Fibroblast of lung (primary cell): ENCODE results near the gene TMBIM6. TPM values are rescaled to one million over a fixed set of nuclear protein-coding genes. Genes with fewer than 3 reads are reported as not detected.

Experiments
- DNase-seq, 2 donors: peaks; one replicate each; pipeline versions ENCODE4 v3.0.0 to v3.0.0-alpha.2; 2010; ENCODE audit warnings: low read depth in 2 of 2
- H2AFZ ChIP-seq: 2 replicates; pipeline ENCODE4 v1.5.1; 2012; ENCODE audit warnings: low read length, control low read depth, inconsistent platforms
- H3K27ac ChIP-seq: 2 replicates; pipeline ENCODE4 v1.5.1; 2011; ENCODE audit warnings: low read length, control low read depth; ENCODE audit not compliant: insufficient read depth
- H3K27me3 ChIP-seq: 2 replicates; pipeline ENCODE4 v1.5.1; 2011; ENCODE audit warnings: mild to moderate bottlenecking, low read length; ENCODE audit not compliant: control insufficient read depth, insufficient read depth
- H3K36me3 ChIP-seq: 2 replicates; pipeline ENCODE4 v1.5.1; 2011; ENCODE audit warnings: low read length; ENCODE audit not compliant: control insufficient read depth, insufficient read depth
- H3K4me1 ChIP-seq: 2 replicates; pipeline ENCODE4 v1.5.1; 2011; ENCODE audit warnings: low read length; ENCODE audit not compliant: control insufficient read depth, insufficient read depth; ENCODE audit errors: extremely low read depth
- H3K4me2 ChIP-seq: 2 replicates; pipeline ENCODE4 v1.5.1; 2011; ENCODE audit warnings: low read length, control low read depth; ENCODE audit not compliant: insufficient read depth; ENCODE audit errors: extremely low read depth
- H3K4me3 ChIP-seq, 4 experiments: fragments of 200-600 bp in 1 of 4; sonication (generic) in 1 of 4; replicated peaks in 1 of 4; 2 replicates each; pipeline ENCODE4 v1.5.1; 2011 to 2016; ENCODE audit warnings: low read length in 4 of 4, low read depth in 3 of 4, mild to moderate bottlenecking in 3 of 4, control low read depth in 2 of 4, inconsistent platforms in 1 of 4, mixed read lengths in 1 of 4; ENCODE audit not compliant: insufficient read depth in 1 of 4; ENCODE audit errors: control extremely low read depth in 1 of 4
- H3K79me2 ChIP-seq: 2 replicates; pipeline ENCODE4 v1.5.1; 2012; ENCODE audit warnings: mild to moderate bottlenecking, low read length, inconsistent platforms; ENCODE audit not compliant: control insufficient read depth, insufficient read depth
- H3K9ac ChIP-seq: 2 replicates; pipeline ENCODE4 v1.5.1; 2011; ENCODE audit warnings: mild to moderate bottlenecking, low read length, control low read depth; ENCODE audit not compliant: insufficient read depth
- H3K9me3 ChIP-seq: 2 replicates; pipeline ENCODE4 v1.5.1; 2012; ENCODE audit warnings: low read depth, low read length; ENCODE audit not compliant: control insufficient read depth, insufficient read depth
- H4K20me1 ChIP-seq: 2 replicates; pipeline ENCODE4 v1.5.1; 2011; ENCODE audit warnings: low read length; ENCODE audit not compliant: control insufficient read depth, insufficient read depth; ENCODE audit errors: extremely low read depth
- CTCF ChIP-seq, 2 donors: IDR thresholded peaks in 1 of 2; conservative IDR thresholded peaks in 1 of 2; 1 replicate in 1 of 2; 2 replicates in 1 of 2; pipeline ENCODE4 v1.5.1; 2011 to 2012; ENCODE audit warnings: low read length in 2 of 2, control low read depth in 1 of 2, inconsistent platforms in 1 of 2, low read depth in 1 of 2, mild to moderate bottlenecking in 1 of 2
- EZH2 ChIP-seq: IDR thresholded peaks from 2 replicates; pipeline ENCODE4 v1.5.1; 2012; ENCODE audit warnings: low read length, control low read depth, mild to moderate bottlenecking; ENCODE audit errors: missing control alignments
- polyA plus RNA-seq, 2 donors: library from polyadenylated mRNA; depleted of rRNA in 1 of 2; stranded (reverse) in 1 of 2; unstranded in 1 of 2; fragments of >200 nt; gene quantifications; 2 replicates each; pipeline ENCODE4 v1.2.1, GENCODE V29; 2011 to 2012; ENCODE audit warnings: missing spikeins in 1 of 2
- total RNA-seq: library from RNA; depleted of rRNA; stranded (reverse); fragments of >200 nt; gene quantifications from 2 replicates; pipeline ENCODE4 v1.2.1, GENCODE V29; 2014

TMBIM6 gene
- total and polyA plus RNA-seq, 2 donors (not counting 1 experiment from before 2014, with no cell fraction given) = 432 to 879 TPM

GRCh38 chr12:49792181-49792970, 51.0 kb downstream of the TMBIM6 start:
- TF ChIP-seq EZH2 = no peak
- no peak for TF ChIP-seq CTCF (conservative IDR thresholded peaks at IDR 0.05 in 1 of 2, IDR thresholded peaks at IDR 0.05 in 1 of 2; ENCODE audit: low read depth in 1 of 2, low read length in 2 of 2)
- H3K4me1 ChIP-seq = no peaks in the 10 kb centered on the region
- no peak overlapping the region for H3K27ac ChIP-seq
- no peaks in the 10 kb centered on the region for H4K20me1 ChIP-seq
- H3K4me2 ChIP-seq = no peak overlapping the region
- H3K27me3 ChIP-seq = no peaks in the 10 kb centered on the region
- H2AFZ ChIP-seq = no peak overlapping the region
- no peak overlapping the region for H3K4me3 ChIP-seq
- no peak overlapping the region for H3K9ac ChIP-seq
- peaks cover 5% of the 10 kb centered on the region for H3K36me3 ChIP-seq
- H3K9me3 ChIP-seq = no peaks in the 10 kb centered on the region
- DNase-seq = no peak
- no peaks in the 10 kb centered on the region for H3K79me2 ChIP-seq

DNA sequence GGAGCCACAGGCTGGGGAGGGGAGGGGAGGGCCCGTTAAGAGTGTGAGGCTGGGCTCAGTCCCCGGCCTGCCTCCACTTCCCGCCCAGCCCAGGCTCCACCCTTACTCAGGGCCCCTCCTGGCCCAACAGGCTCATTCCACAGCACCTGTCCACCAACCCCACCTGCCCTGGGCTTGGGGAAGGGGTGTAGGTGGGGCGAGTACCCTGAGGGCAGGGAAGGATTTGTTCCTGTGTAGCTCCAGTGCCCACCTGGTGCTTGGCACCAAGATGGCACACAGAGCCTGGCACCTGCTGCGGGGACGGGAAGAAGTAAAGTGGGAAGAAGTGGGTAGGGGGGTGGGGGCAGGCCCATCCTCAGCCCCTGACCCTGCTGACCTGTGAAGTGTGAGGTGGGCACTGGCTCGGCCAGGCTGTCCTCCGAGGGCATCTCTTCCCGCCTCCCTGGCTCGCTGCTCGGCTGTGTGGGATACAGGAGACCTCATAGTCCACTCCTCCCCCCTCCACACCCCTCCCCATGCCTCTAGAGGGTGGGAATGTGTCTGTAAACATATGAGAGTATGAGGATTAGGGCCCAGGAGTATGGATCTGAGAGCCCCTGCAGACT, 51.7 kb downstream of the TMBIM6 start:
- H3K4me1 ChIP-seq = no peaks in the 10 kb centered on the region
- no peak overlapping the region for H3K27ac ChIP-seq
- no peak overlapping the region for H3K4me2 ChIP-seq
- H3K4me3 ChIP-seq = no peak overlapping the region
- H3K9me3 ChIP-seq = no peaks in the 10 kb centered on the region
- peaks cover 8% of the 10 kb centered on the region for H3K36me3 ChIP-seq
- H3K79me2 ChIP-seq = no peaks in the 10 kb centered on the region
- no peaks in the 10 kb centered on the region for H3K27me3 ChIP-seq
- no peak for DNase-seq
- TF ChIP-seq EZH2 = no peak
- TF ChIP-seq CTCF (conservative IDR thresholded peaks at IDR 0.05 in 1 of 2, IDR thresholded peaks at IDR 0.05 in 1 of 2; ENCODE audit: low read depth in 1 of 2, low read length in 2 of 2) = no peak
- H3K9ac ChIP-seq = no peak overlapping the region
- no peak overlapping the region for H2AFZ ChIP-seq
- H4K20me1 ChIP-seq = no peaks in the 10 kb centered on the region

DNA sequence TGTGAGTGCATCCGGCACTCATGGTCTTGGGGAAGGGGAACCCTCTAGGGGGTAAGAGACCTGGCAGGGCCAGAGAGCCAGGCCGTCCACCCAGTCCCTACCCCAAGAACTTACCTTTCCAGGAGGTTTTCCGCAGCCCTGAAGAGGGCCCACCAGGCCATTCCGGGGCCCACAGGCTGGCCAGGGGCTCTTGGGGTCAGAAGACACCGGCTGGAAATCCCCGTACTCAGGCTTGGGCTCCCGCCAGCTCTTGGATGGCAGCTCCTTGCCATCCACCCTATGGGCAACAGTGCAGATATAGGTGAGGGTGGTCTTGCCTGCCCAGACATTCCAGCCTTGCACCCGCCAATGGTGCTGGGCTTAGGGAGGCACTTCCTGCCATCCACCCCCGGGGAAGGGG, 52.3 kb downstream of the TMBIM6 start:
- Histone ChIP-seq H3K4me2 (no peak overlapping the region), H4K20me1 (no peaks in the 10 kb centered on the region), H3K27ac (no peak overlapping the region), H3K4me3 (no peak overlapping the region), H3K36me3 (peaks cover 9% of the 10 kb centered on the region), H3K27me3 (no peaks in the 10 kb centered on the region), H3K79me2 (no peaks in the 10 kb centered on the region), H3K9ac (no peak overlapping the region), H3K4me1 (no peaks in the 10 kb centered on the region), H3K9me3 (no peaks in the 10 kb centered on the region), H2AFZ (no peak overlapping the region)
- no peak for DNase-seq
- no peak for TF ChIP-seq CTCF (conservative IDR thresholded peaks at IDR 0.05 in 1 of 2, IDR thresholded peaks at IDR 0.05 in 1 of 2; ENCODE audit: low read depth in 1 of 2, low read length in 2 of 2)
- no peak for TF ChIP-seq EZH2
